ENCODE results near the gene SLC25A1. TPM values are rescaled to one million over a fixed set of nuclear protein-coding genes. Genes with fewer than 3 reads are reported as not detected.
A peak's percentile ranks its signal among the peaks of the same experiment; 100 is the strongest.

SLC25A1 gene
- total and polyA plus RNA-seq, 2 experiments from 2014 or later: 141 to 242 TPM

DNA sequence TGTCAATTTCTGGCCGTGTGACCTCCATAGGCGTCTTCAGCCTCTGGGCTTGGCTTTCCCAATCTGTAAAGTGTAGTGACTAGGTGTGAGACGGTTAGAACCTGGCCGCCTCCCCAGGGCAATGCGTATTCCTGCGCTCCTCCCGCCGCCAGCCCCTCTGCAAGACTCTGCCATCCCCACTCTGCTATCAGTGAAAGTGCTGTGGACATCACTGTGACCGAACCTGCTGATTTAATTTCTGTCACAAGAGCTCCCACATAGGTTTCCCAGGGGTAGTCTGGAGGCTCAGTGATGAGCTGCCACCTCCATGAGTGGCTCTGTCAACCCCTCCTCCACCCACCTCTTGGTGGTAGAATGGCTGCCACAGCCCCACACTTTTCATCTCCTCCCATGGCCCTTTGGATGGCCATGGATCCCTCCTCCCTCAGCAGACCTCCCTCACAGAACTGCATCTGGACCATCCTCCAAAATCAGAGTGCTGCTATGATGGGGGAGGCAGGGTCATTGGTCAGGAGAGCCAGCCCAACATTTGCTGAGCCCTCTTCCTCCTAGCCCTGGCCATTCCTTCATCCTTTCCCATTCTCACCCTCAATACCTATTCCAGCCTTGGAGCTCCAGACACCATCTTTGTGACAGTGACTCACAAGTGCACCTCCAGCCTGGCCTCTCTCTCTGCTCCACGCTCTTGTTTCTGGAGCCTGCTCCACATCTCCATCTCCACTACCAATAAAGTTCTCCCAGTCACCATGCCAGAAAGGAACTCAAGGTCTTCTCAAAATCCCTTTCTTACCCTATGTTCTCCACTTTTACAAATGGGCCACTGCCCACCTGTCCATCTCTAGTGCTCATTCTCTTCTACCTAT, 27.0 kb downstream of the SLC25A1 start:
- no peaks in the 10 kb centered on the region for H3K9me2 ChIP-seq (ENCODE audit: insufficient read depth)
- peaks cover 14% of the 10 kb centered on the region for H3K4me1 Mint-ChIP-seq
- no peak for TF ChIP-seq EZH2phosphoT487 (IDR thresholded peaks at IDR 0.05; ENCODE audit: unreplicated experiment)
- TF ChIP-seq, protein P1, sequence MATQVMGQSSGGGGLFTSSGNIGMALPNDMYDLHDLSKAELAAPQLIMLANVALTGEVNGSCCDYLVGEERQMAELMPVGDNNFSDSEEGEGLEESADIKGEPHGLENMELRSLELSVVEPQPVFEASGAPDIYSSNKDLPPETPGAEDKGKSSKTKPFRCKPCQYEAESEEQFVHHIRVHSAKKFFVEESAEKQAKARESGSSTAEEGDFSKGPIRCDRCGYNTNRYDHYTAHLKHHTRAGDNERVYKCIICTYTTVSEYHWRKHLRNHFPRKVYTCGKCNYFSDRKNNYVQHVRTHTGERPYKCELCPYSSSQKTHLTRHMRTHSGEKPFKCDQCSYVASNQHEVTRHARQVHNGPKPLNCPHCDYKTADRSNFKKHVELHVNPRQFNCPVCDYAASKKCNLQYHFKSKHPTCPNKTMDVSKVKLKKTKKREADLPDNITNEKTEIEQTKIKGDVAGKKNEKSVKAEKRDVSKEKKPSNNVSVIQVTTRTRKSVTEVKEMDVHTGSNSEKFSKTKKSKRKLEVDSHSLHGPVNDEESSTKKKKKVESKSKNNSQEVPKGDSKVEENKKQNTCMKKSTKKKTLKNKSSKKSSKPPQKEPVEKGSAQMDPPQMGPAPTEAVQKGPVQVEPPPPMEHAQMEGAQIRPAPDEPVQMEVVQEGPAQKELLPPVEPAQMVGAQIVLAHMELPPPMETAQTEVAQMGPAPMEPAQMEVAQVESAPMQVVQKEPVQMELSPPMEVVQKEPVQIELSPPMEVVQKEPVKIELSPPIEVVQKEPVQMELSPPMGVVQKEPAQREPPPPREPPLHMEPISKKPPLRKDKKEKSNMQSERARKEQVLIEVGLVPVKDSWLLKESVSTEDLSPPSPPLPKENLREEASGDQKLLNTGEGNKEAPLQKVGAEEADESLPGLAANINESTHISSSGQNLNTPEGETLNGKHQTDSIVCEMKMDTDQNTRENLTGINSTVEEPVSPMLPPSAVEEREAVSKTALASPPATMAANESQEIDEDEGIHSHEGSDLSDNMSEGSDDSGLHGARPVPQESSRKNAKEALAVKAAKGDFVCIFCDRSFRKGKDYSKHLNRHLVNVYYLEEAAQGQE (IDR thresholded peaks at IDR 0.05; ENCODE audit: unreplicated experiment): no peak
- TF ChIP-seq, protein P2, sequence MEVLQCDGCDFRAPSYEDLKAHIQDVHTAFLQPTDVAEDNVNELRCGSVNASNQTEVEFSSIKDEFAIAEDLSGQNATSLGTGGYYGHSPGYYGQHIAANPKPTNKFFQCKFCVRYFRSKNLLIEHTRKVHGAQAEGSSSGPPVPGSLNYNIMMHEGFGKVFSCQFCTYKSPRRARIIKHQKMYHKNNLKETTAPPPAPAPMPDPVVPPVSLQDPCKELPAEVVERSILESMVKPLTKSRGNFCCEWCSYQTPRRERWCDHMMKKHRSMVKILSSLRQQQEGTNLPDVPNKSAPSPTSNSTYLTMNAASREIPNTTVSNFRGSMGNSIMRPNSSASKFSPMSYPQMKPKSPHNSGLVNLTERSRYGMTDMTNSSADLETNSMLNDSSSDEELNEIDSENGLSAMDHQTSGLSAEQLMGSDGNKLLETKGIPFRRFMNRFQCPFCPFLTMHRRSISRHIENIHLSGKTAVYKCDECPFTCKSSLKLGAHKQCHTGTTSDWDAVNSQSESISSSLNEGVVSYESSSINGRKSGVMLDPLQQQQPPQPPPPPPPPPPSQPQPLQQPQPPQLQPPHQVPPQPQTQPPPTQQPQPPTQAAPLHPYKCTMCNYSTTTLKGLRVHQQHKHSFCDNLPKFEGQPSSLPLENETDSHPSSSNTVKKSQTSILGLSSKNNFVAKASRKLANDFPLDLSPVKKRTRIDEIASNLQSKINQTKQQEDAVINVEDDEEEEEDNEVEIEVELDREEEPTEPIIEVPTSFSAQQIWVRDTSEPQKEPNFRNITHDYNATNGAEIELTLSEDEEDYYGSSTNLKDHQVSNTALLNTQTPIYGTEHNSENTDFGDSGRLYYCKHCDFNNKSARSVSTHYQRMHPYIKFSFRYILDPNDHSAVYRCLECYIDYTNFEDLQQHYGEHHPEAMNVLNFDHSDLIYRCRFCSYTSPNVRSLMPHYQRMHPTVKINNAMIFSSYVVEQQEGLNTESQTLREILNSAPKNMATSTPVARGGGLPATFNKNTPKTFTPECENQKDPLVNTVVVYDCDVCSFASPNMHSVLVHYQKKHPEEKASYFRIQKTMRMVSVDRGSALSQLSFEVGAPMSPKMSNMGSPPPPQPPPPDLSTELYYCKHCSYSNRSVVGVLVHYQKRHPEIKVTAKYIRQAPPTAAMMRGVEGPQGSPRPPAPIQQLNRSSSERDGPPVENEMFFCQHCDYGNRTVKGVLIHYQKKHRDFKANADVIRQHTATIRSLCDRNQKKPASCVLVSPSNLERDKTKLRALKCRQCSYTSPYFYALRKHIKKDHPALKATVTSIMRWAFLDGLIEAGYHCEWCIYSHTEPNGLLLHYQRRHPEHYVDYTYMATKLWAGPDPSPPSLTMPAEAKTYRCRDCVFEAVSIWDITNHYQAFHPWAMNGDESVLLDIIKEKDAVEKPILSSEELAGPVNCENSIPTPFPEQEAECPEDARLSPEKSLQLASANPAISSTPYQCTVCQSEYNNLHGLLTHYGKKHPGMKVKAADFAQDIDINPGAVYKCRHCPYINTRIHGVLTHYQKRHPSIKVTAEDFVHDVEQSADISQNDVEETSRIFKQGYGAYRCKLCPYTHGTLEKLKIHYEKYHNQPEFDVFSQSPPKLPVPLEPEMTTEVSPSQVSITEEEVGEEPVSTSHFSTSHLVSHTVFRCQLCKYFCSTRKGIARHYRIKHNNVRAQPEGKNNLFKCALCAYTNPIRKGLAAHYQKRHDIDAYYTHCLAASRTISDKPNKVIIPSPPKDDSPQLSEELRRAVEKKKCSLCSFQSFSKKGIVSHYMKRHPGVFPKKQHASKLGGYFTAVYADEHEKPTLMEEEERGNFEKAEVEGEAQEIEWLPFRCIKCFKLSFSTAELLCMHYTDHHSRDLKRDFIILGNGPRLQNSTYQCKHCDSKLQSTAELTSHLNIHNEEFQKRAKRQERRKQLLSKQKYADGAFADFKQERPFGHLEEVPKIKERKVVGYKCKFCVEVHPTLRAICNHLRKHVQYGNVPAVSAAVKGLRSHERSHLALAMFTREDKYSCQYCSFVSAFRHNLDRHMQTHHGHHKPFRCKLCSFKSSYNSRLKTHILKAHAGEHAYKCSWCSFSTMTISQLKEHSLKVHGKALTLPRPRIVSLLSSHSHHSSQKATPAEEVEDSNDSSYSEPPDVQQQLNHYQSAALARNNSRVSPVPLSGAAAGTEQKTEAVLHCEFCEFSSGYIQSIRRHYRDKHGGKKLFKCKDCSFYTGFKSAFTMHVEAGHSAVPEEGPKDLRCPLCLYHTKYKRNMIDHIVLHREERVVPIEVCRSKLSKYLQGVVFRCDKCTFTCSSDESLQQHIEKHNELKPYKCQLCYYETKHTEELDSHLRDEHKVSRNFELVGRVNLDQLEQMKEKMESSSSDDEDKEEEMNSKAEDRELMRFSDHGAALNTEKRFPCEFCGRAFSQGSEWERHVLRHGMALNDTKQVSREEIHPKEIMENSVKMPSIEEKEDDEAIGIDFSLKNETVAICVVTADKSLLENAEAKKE (CRISPR knock-in tag; IDR thresholded peaks at IDR 0.05): no peak
- TF ChIP-seq STAT1 (IDR thresholded peaks at IDR 0.05; ENCODE audit: unreplicated experiment): no peak
- no peak for TF ChIP-seq POLR2AphosphoS5 (IDR thresholded peaks at IDR 0.05; ENCODE audit: low read depth)
- TF ChIP-seq, protein P3, sequence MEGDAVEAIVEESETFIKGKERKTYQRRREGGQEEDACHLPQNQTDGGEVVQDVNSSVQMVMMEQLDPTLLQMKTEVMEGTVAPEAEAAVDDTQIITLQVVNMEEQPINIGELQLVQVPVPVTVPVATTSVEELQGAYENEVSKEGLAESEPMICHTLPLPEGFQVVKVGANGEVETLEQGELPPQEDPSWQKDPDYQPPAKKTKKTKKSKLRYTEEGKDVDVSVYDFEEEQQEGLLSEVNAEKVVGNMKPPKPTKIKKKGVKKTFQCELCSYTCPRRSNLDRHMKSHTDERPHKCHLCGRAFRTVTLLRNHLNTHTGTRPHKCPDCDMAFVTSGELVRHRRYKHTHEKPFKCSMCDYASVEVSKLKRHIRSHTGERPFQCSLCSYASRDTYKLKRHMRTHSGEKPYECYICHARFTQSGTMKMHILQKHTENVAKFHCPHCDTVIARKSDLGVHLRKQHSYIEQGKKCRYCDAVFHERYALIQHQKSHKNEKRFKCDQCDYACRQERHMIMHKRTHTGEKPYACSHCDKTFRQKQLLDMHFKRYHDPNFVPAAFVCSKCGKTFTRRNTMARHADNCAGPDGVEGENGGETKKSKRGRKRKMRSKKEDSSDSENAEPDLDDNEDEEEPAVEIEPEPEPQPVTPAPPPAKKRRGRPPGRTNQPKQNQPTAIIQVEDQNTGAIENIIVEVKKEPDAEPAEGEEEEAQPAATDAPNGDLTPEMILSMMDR (conservative IDR thresholded peaks at IDR 0.05; ENCODE audit: low read depth in 2 of 2): no peak
- no peak for TF ChIP-seq CREB1 (CRISPR knock-in tag; IDR thresholded peaks at IDR 0.05; ENCODE audit: low read depth)
- no peak for TF ChIP-seq EZH2 (IDR thresholded peaks at IDR 0.05; ENCODE audit: low read depth, unreplicated experiment)
- no peak for TF ChIP-seq ZNF331 (CRISPR knock-in tag; IDR thresholded peaks at IDR 0.05; ENCODE audit: low read depth)
- TF ChIP-seq JUNB (IDR thresholded peaks at IDR 0.05; ENCODE audit: unreplicated experiment): no peak
- TF ChIP-seq, protein P4, sequence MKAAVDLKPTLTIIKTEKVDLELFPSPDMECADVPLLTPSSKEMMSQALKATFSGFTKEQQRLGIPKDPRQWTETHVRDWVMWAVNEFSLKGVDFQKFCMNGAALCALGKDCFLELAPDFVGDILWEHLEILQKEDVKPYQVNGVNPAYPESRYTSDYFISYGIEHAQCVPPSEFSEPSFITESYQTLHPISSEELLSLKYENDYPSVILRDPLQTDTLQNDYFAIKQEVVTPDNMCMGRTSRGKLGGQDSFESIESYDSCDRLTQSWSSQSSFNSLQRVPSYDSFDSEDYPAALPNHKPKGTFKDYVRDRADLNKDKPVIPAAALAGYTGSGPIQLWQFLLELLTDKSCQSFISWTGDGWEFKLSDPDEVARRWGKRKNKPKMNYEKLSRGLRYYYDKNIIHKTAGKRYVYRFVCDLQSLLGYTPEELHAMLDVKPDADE (IDR thresholded peaks at IDR 0.05): no peak
- no peak for TF ChIP-seq NANOG (IDR thresholded peaks at IDR 0.05; ENCODE audit: borderline replicate concordance)
- H3K4me3 Mint-ChIP-seq: peak overlapping the region; percentile 65
- no peak overlapping the region for H3K4me3 ChIP-seq
- H3K36me3 Mint-ChIP-seq (ENCODE audit: low read depth): peaks cover 3% of the 10 kb centered on the region; the same call in 1 of the 3 replicates
- peak overlapping the region; percentile 73; the same call in 1 of the 2 replicates for H3K4me2 ChIP-seq
- H3K9me3 Mint-ChIP-seq: peaks cover 10% of the 10 kb centered on the region; the same call in 2 of the 3 replicates
- DNase-seq (ENCODE audit: low spot score): no peak
- H3K27me3 Mint-ChIP-seq (ENCODE audit: insufficient read depth, low read depth, poor library complexity): peaks cover 66% of the 10 kb centered on the region
- H3F3A ChIP-seq (replicated peaks; ENCODE audit: low read depth): 0 out of 2 replicates have a peak, but pooled peaks cover 18% of the 10 kb centered on the region
- no peak for ATAC-seq
- no peak overlapping the region for H3K27ac ChIP-seq (ENCODE audit: low read depth)
- no peaks in the 10 kb centered on the region for H3K36me3 ChIP-seq (ENCODE audit: insufficient read depth)
- no peaks in the 10 kb centered on the region; the same call in 1 of the 2 replicates for H3K4me1 ChIP-seq (ENCODE audit: insufficient read depth)
- H4K20me1 ChIP-seq (replicated peaks; ENCODE audit: insufficient read depth): no peaks in the 10 kb centered on the region
- peaks cover 74% of the 10 kb centered on the region for H3K27me3 ChIP-seq (ENCODE audit: insufficient read depth)
- H3K79me2 ChIP-seq (replicated peaks; ENCODE audit: insufficient read depth): no peaks in the 10 kb centered on the region
- no peak overlapping the region for H3K27ac Mint-ChIP-seq
- H2AFZ ChIP-seq: peak overlapping the region; percentile 63; the same call in 1 of the 2 replicates

Data from GM23338 (cell line).